SK-N-SH (cell line): ENCODE measurements around the gene PRMT7. TPM values are rescaled to one million over a fixed set of nuclear protein-coding genes. Genes with fewer than 3 reads are reported as not detected.

Experiments
- CTCF ChIA-PET: fragments of 300-600, 350-600 bp; formaldehyde crosslinking; extraction: SDS; loops from one replicate; lab custom pipeline; 2021; lab: Yijun Ruan, JAX
- POLR2A ChIA-PET: fragments of 350-600 bp; sonication (Branson Sonifier 250); formaldehyde crosslinking; extraction: SDS; loops from one replicate; lab custom pipeline; 2020; ENCODE audit warnings: antibody characterized with exemption, inconsistent platforms; lab: Yijun Ruan, JAX
- DNase-seq: peaks from one replicate; pipeline ENCODE4 v3.0.0; 2012
- H2AFZ ChIP-seq: fragments of 200-600 bp; sonication (generic); 2 replicates; pipeline ENCODE4 v1.8.1; 2016; ENCODE audit warnings: antibody characterized with exemption, mild to moderate bottlenecking, low read depth
- H3F3A ChIP-seq: fragments of 200-600 bp; sonication (generic); replicated peaks from 2 replicates; pipeline ENCODE3; 2016; ENCODE audit warnings: antibody characterized with exemption, mild to moderate bottlenecking; ENCODE audit not compliant: insufficient read depth
- H3K27ac ChIP-seq, 2 experiments: fragments of 200-500 bp in 1 of 2; fragments of 200-600 bp in 1 of 2; sonication (Bioruptor generic) in 1 of 2; sonication (generic), shearing (Covaris generic) in 1 of 2; 2 replicates each; pipeline versions ENCODE4 v1.5.1 to v1.6.1; 2014 to 2016; ENCODE audit warnings: low read depth in 2 of 2, inconsistent platforms in 1 of 2, low read length in 1 of 2, mild to moderate bottlenecking in 1 of 2, mixed read lengths in 1 of 2
- H3K27me3 ChIP-seq: fragments of 200-600 bp; sonication (generic), shearing (Covaris generic); 2 replicates; pipeline ENCODE4 v1.6.1; 2016; ENCODE audit warnings: mixed run types; ENCODE audit not compliant: insufficient read depth
- H3K36me3 ChIP-seq, 2 experiments: fragments of 200-500 bp in 1 of 2; fragments of 200-600 bp in 1 of 2; sonication (Bioruptor generic) in 1 of 2; sonication (generic) in 1 of 2; replicated peaks in 1 of 2; 2 replicates each; pipeline versions ENCODE3 to v1.5.1; 2014 to 2016; ENCODE audit warnings: low read length in 1 of 2, mild to moderate bottlenecking in 1 of 2; ENCODE audit not compliant: insufficient read depth in 2 of 2, control insufficient read depth in 1 of 2
- H3K4me1 ChIP-seq, 2 experiments: fragments of 200-500 bp in 1 of 2; fragments of 200-600 bp in 1 of 2; sonication (Bioruptor generic) in 1 of 2; sonication (generic), shearing (Covaris generic) in 1 of 2; 2 replicates each; pipeline versions ENCODE4 v1.5.1 to v1.6.1; 2014 to 2016; ENCODE audit warnings: low read depth in 1 of 2, low read length in 1 of 2, mixed run types in 1 of 2; ENCODE audit not compliant: insufficient read depth in 2 of 2, control insufficient read depth in 1 of 2
- H3K4me2 ChIP-seq: fragments of 200-600 bp; sonication (generic), shearing (Covaris generic); 2 replicates; pipeline ENCODE4 v1.6.1; 2017; ENCODE audit warnings: mixed run types
- H3K4me3 ChIP-seq, 2 experiments: fragments of 200-500 bp in 1 of 2; fragments of 200-600 bp in 1 of 2; sonication (Bioruptor generic) in 1 of 2; sonication (generic), shearing (Covaris generic) in 1 of 2; 2 replicates each; pipeline versions ENCODE4 v1.5.1 to v1.8.1; 2014 to 2016; ENCODE audit warnings: low read depth in 2 of 2, inconsistent platforms in 1 of 2, low read length in 1 of 2, mild to moderate bottlenecking in 1 of 2, mixed read lengths in 1 of 2, moderate library complexity in 1 of 2
- H3K79me2 ChIP-seq: fragments of 200-600 bp; sonication (generic); 2 replicates; pipeline ENCODE4 v1.8.1; 2017; ENCODE audit warnings: mild to moderate bottlenecking; ENCODE audit not compliant: insufficient read depth
- H3K9ac ChIP-seq: fragments of 200-600 bp; sonication (generic); 2 replicates; pipeline ENCODE4 v1.6.1; 2017; ENCODE audit warnings: mixed run types
- H3K9me2 ChIP-seq: fragments of 200-600 bp; sonication (generic); 2 replicates; pipeline ENCODE4 v1.6.1; 2017; ENCODE audit warnings: mixed run types
- H3K9me3 ChIP-seq: fragments of 200-600 bp; sonication (generic); 2 replicates; pipeline ENCODE4 v1.6.1; 2017; ENCODE audit warnings: mixed run types, mild to moderate bottlenecking, moderate library complexity
- H4K20me1 ChIP-seq: fragments of 200-600 bp; sonication (generic); 2 replicates; pipeline ENCODE4 v1.6.1; 2017; ENCODE audit warnings: mild to moderate bottlenecking, mixed run types; ENCODE audit not compliant: insufficient read depth
- CHD2 ChIP-seq: fragments of 150-350 bp; IDR thresholded peaks from 2 replicates; pipeline ENCODE4 v1.6.1; 2018; ENCODE audit warnings: low read length; ENCODE audit not compliant: partially characterized antibody
- ELF1 ChIP-seq: IDR thresholded peaks from 2 replicates; pipeline ENCODE4 v1.4.0; 2012
- EP300 ChIP-seq, 2 experiments: IDR thresholded peaks; 2 replicates each; pipeline versions ENCODE4 v1.4.0 to v1.6.1; 2012; ENCODE audit warnings: borderline replicate concordance in 1 of 2, low read depth in 1 of 2, low read length in 1 of 2
- FOSL2 ChIP-seq: IDR thresholded peaks from 2 replicates; pipeline ENCODE4 v1.4.0; 2012; ENCODE audit warnings: low read depth, mild to moderate bottlenecking, moderate library complexity, borderline replicate concordance
- FOXJ3 ChIP-seq: sonication (generic); formaldehyde crosslinking; IDR thresholded peaks from 2 replicates; pipeline ENCODE4 v1.5.1; 2020; ENCODE audit warnings: mild to moderate bottlenecking, missing genetic modification reagents
- FOXM1 ChIP-seq: IDR thresholded peaks from 2 replicates; pipeline ENCODE4 v1.4.0; 2012; ENCODE audit warnings: low read depth, mild to moderate bottlenecking
- GABPA ChIP-seq: IDR thresholded peaks from 2 replicates; pipeline ENCODE4 v1.4.0; 2012; ENCODE audit warnings: low read depth, mild to moderate bottlenecking
- GATA2 ChIP-seq: sonication (generic); formaldehyde crosslinking; IDR thresholded peaks from 2 replicates; pipeline ENCODE4 v1.5.0; 2020; ENCODE audit warnings: mild to moderate bottlenecking, missing genetic modification reagents
- MEF2A ChIP-seq: IDR thresholded peaks from 2 replicates; pipeline ENCODE4 v1.4.0; 2012; ENCODE audit warnings: low read depth, borderline replicate concordance
- MXI1 ChIP-seq: IDR thresholded peaks from 2 replicates; pipeline ENCODE4 v1.6.1; 2012; ENCODE audit warnings: mild to moderate bottlenecking, low read depth, low read length, improper control_type of control experiment
- POLR2AphosphoS5 ChIP-seq: IDR thresholded peaks from 2 replicates; pipeline ENCODE4 v1.6.1; 2012; ENCODE audit warnings: low read depth, low read length
- RAD21 ChIP-seq: IDR thresholded peaks from 2 replicates; pipeline ENCODE4 v1.6.1; 2012; ENCODE audit warnings: mild to moderate bottlenecking, low read length
- RCOR1 ChIP-seq: fragments of 150-350 bp; IDR thresholded peaks from 2 replicates; pipeline ENCODE4 v1.6.1; 2017; ENCODE audit warnings: antibody characterized with exemption, low read length
- TCF12 ChIP-seq: IDR thresholded peaks from 2 replicates; pipeline ENCODE4 v1.4.0; 2012
- TEAD4 ChIP-seq: IDR thresholded peaks from 2 replicates; pipeline ENCODE4 v1.4.0; 2012; ENCODE audit warnings: mild to moderate bottlenecking, borderline replicate concordance; ENCODE audit not compliant: insufficient read depth
- YY1 ChIP-seq: IDR thresholded peaks from 2 replicates; pipeline ENCODE4 v1.4.0; 2012; ENCODE audit warnings: low read depth, mild to moderate bottlenecking
- WGBS: methylation state at CpG from one replicate; pipeline ENCODE4 v1.1.6; 2017; ENCODE audit warnings: low lambda C conversion rate; 5-methylcytosine and 5-hydroxymethylcytosine counted together
- polyA plus RNA-seq, 3 experiments: library from polyadenylated mRNA; depleted of rRNA; stranded (reverse); fragments of >200 nt; gene quantifications; 2 replicates each; pipeline ENCODE4 v1.2.3, GENCODE V29; 2012
- TF ChIP-seq, protein P1 (sequence below): fragments of 150-350 bp; IDR thresholded peaks from 2 replicates; pipeline ENCODE4 v1.6.1; 2016; ENCODE audit warnings: mild to moderate bottlenecking, low read depth, low read length
- TF ChIP-seq, protein P2 (sequence below): fragments of 150-350 bp; IDR thresholded peaks from 2 replicates; pipeline ENCODE4 v1.6.1; 2017; ENCODE audit warnings: antibody characterized with exemption, low read length, low read depth, borderline replicate concordance
- TF ChIP-seq, protein P3 (sequence below): fragments of 200-600 bp; sonication (generic); IDR thresholded peaks from 2 replicates; pipeline ENCODE4 v1.6.1; 2017; ENCODE audit warnings: antibody characterized with exemption, mild to moderate bottlenecking, moderate library complexity
- TF ChIP-seq, protein P4 (sequence below): IDR thresholded peaks from 2 replicates; pipeline ENCODE4 v1.4.0; 2012; ENCODE audit warnings: low read depth, borderline replicate concordance
- TF ChIP-seq, protein P5 (sequence below): IDR thresholded peaks from 2 replicates; pipeline ENCODE4 v1.4.0; 2012; ENCODE audit warnings: low read depth
- TF ChIP-seq, protein P6 (sequence below): IDR thresholded peaks from 2 replicates; pipeline ENCODE4; 2012
- TF ChIP-seq, protein P7 (sequence below): IDR thresholded peaks from 2 replicates; pipeline ENCODE4 v1.4.0; 2012; ENCODE audit warnings: low read depth, borderline replicate concordance

PRMT7 gene
- polyA plus RNA-seq, 1 of the 3 experiments (the other 2 are of a cell fraction) = 46.0 TPM

DNA sequence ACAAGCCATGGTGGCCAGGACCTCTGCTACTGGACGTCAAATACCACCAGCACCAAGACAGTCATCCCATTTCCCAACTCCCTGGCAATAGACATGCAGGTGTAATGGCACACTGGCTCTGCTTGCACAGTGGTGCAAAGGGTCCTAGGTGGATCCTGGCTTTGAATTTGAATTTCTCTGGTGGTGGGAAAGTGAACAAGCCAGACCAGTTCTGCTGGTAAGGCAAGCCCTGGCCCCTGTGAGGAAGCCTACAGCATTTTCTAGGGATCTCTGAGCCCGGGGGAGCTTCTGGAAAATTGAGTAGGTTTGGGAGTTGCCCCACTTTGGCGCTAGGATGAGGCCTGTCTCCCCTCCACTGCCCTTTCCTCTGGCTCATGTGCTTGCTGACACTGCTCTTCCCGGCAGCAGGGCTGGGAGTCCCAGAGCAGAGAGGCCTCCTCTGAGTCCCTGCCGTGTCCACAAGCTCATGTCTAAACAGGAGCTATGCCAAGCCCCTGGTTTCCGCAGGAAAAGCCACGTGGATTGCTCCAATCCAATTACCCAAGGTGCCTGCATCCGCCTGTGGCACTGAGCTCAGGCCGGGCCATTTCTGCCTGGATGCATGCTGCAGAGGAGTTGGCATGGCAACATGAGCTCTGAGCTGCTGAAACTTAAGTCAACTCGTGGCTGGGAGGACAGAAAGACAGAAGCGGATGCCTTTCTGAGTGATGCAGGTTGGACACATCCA lies 67.0 kb downstream of the PRMT7 start:
- Histone ChIP-seq H3K9ac (no peak overlapping the region), H3K27ac (peak overlapping the region in 1 of 2 experiments; percentile 74; a peak in 2 of 4 replicates), H3K79me2 (no peaks in the 10 kb centered on the region), H4K20me1 (no peaks in the 10 kb centered on the region), H3K9me2 (no peaks in the 10 kb centered on the region), H2AFZ (no peak overlapping the region), H3K4me3 (no peak overlapping the region), H3K27me3 (no peaks in the 10 kb centered on the region), H3K4me2 (no peak overlapping the region), H3K36me3 (no peaks in the 10 kb centered on the region), H3K4me1 (peaks cover 0 to 24% of the 10 kb centered on the region in 2 experiments; a peak in 1 of 4 replicates), H3K9me3 (no peaks in the 10 kb centered on the region), H3F3A (no peaks in the 10 kb centered on the region)
- ChIA-PET POLR2A (interaction anchor here (0.7 to 2.1 kb wide), 2 partner anchors 16 to 28 kb away, joined by 3 to 10 read pairs; no protein-coding TSS in a partner anchor), CTCF (interaction anchor here (0.8 to 1.9 kb wide), 7 partner anchors 10 to 151 kb away, joined by 3 to 12 read pairs (median 5); no protein-coding TSS in a partner anchor)
- DNase-seq = peak; percentile 89
- TF ChIP-seq FOSL2 = no peak
- peak; percentile 18; the same call in 1 of the 2 replicates for TF ChIP-seq FOXJ3 (CRISPR knock-in tag)
- no peak for TF ChIP-seq TCF12
- TF ChIP-seq, protein P1, sequence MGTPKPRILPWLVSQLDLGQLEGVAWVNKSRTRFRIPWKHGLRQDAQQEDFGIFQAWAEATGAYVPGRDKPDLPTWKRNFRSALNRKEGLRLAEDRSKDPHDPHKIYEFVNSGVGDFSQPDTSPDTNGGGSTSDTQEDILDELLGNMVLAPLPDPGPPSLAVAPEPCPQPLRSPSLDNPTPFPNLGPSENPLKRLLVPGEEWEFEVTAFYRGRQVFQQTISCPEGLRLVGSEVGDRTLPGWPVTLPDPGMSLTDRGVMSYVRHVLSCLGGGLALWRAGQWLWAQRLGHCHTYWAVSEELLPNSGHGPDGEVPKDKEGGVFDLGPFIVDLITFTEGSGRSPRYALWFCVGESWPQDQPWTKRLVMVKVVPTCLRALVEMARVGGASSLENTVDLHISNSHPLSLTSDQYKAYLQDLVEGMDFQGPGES = no peak
- no peak for TF ChIP-seq GATA2
- TF ChIP-seq EP300 (IDR thresholded peaks at IDR 0.05; ENCODE audit: borderline replicate concordance in 1 of 2, low read depth in 1 of 2, low read length in 1 of 2) = no peak; a peak in 1 of 4 replicates
- TF ChIP-seq, protein P2, sequence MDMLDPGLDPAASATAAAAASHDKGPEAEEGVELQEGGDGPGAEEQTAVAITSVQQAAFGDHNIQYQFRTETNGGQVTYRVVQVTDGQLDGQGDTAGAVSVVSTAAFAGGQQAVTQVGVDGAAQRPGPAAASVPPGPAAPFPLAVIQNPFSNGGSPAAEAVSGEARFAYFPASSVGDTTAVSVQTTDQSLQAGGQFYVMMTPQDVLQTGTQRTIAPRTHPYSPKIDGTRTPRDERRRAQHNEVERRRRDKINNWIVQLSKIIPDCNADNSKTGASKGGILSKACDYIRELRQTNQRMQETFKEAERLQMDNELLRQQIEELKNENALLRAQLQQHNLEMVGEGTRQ = no peak
- no peak for TF ChIP-seq MEF2A
- TF ChIP-seq, protein P3, sequence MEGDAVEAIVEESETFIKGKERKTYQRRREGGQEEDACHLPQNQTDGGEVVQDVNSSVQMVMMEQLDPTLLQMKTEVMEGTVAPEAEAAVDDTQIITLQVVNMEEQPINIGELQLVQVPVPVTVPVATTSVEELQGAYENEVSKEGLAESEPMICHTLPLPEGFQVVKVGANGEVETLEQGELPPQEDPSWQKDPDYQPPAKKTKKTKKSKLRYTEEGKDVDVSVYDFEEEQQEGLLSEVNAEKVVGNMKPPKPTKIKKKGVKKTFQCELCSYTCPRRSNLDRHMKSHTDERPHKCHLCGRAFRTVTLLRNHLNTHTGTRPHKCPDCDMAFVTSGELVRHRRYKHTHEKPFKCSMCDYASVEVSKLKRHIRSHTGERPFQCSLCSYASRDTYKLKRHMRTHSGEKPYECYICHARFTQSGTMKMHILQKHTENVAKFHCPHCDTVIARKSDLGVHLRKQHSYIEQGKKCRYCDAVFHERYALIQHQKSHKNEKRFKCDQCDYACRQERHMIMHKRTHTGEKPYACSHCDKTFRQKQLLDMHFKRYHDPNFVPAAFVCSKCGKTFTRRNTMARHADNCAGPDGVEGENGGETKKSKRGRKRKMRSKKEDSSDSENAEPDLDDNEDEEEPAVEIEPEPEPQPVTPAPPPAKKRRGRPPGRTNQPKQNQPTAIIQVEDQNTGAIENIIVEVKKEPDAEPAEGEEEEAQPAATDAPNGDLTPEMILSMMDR = no peak
- TF ChIP-seq TEAD4 = no peak
- TF ChIP-seq, protein P4, sequence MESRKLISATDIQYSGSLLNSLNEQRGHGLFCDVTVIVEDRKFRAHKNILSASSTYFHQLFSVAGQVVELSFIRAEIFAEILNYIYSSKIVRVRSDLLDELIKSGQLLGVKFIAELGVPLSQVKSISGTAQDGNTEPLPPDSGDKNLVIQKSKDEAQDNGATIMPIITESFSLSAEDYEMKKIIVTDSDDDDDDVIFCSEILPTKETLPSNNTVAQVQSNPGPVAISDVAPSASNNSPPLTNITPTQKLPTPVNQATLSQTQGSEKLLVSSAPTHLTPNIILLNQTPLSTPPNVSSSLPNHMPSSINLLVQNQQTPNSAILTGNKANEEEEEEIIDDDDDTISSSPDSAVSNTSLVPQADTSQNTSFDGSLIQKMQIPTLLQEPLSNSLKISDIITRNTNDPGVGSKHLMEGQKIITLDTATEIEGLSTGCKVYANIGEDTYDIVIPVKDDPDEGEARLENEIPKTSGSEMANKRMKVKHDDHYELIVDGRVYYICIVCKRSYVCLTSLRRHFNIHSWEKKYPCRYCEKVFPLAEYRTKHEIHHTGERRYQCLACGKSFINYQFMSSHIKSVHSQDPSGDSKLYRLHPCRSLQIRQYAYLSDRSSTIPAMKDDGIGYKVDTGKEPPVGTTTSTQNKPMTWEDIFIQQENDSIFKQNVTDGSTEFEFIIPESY = no peak
- TF ChIP-seq MXI1 = peak; percentile 98
- TF ChIP-seq, protein P5, sequence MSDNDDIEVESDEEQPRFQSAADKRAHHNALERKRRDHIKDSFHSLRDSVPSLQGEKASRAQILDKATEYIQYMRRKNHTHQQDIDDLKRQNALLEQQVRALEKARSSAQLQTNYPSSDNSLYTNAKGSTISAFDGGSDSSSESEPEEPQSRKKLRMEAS = no peak
- no peak for TF ChIP-seq FOXM1
- TF ChIP-seq, protein P6, sequence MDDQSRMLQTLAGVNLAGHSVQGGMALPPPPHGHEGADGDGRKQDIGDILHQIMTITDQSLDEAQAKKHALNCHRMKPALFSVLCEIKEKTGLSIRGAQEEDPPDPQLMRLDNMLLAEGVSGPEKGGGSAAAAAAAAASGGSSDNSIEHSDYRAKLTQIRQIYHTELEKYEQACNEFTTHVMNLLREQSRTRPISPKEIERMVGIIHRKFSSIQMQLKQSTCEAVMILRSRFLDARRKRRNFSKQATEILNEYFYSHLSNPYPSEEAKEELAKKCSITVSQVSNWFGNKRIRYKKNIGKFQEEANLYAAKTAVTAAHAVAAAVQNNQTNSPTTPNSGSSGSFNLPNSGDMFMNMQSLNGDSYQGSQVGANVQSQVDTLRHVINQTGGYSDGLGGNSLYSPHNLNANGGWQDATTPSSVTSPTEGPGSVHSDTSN = no peak
- no peak for TF ChIP-seq RCOR1
- TF ChIP-seq RAD21 = peak; percentile 3; the same call in 1 of the 2 replicates
- no peak for TF ChIP-seq GABPA
- peak; percentile 40 for TF ChIP-seq CHD2
- no peak for TF ChIP-seq YY1
- TF ChIP-seq, protein P7, sequence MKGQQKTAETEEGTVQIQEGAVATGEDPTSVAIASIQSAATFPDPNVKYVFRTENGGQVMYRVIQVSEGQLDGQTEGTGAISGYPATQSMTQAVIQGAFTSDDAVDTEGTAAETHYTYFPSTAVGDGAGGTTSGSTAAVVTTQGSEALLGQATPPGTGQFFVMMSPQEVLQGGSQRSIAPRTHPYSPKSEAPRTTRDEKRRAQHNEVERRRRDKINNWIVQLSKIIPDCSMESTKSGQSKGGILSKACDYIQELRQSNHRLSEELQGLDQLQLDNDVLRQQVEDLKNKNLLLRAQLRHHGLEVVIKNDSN = no peak
- no peak for TF ChIP-seq POLR2AphosphoS5
- no peak for TF ChIP-seq ELF1
- WGBS = 36% methylated on average over 11 of the region's 11 CpGs
